Left colon (tissue), 2 donors: ENCODE measurements around the gene FBF1. TPM values are rescaled to one million over a fixed set of nuclear protein-coding genes. Genes with fewer than 3 reads are reported as not detected.
"Not testable (repeated sequence)": the region's sequence is repeated elsewhere in the genome, so short reads cannot be mapped to it uniquely, and the experiment has no call there.

Source experiments
- ATAC-seq: fragments of 200-7000 bp; cut with Tn5 transposase; one replicate; pipeline ENCODE4 v1.9.1; 2020; ENCODE audit warnings: mild to moderate bottlenecking, moderate library complexity
- DNase-seq, 2 donors: peaks; one replicate each; pipeline ENCODE4 v3.0.0-alpha.2; 2020
- intact Hi-C, 2 donors: fragments of 100-400 bp; cut with DNase I in 1 of 2; cut with micrococcal nuclease in 1 of 2; formaldehyde crosslinking; loops; one replicate each; pipeline versions ENCODE4 v1.11.2 to v1.14.0; 2022; cut with DNase I, micrococcal nuclease
- total RNA-seq, 2 donors: library from RNA; stranded (reverse); fragmentation: NEBNext Ultra II Directional; extraction: Animal tissue kit (Norgen Biotek cat#: 25700); gene quantifications; one replicate each; pipeline ENCODE4 v1.2.1, GENCODE V29; 2021
- donor health status: DM: no; HTN: no; CAD: no.
- donor health status: DM: yes; HTN: yes; CAD: no.

The FBF1 gene
- total RNA-seq, 2 donors from 2014 or later, result 5.2 to 5.5 TPM

- intact Hi-C loops, ATAC-seq: not testable (repeated sequence)
Measured at GRCh38 chr17:75868730-75869281, 72.0 kb downstream of the FBF1 start.

GRCh38 chr17:75865404-75866188 lies 75.2 kb downstream of the FBF1 start:
- intact Hi-C loops, DNase-seq: not testable (repeated sequence)
- peak; percentile 6 for ATAC-seq

More at GRCh38 chr17:75868730-75869281, 72.0 kb downstream of the FBF1 start:
- not testable (repeated sequence) for DNase-seq

- ATAC-seq, result not testable (repeated sequence)
Measured at GRCh38 chr17:75864887-75865286, 76.0 kb downstream of the FBF1 start.

GRCh38 chr17:75864448-75864871 lies 76.4 kb downstream of the FBF1 start:
- peak; percentile 46 to 72 for DNase-seq
- intact Hi-C loops, result no loop called here
- ATAC-seq, result peak; percentile 12

More at GRCh38 chr17:75864887-75865286, 76.0 kb downstream of the FBF1 start:
- intact Hi-C loops, DNase-seq: not testable (repeated sequence)

DNA sequence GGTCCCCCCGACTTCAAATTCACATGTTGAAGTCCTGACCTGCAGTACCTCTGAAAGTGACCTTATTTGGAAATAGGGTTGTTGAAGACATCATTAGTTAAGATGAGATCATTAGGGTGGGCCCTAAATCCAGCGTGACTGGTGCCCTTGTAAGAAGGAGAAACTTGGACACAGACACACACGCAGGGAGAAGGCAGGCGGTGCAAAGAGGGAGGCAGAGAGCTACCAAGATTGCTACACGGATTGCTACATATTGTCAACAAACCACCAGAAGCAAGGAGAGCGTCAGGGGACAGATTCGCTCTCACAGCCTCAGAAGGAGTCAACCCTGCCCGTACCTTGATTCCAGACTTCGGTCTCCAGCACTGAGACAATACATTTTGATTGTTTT lies 78.9 kb downstream of the FBF1 start:
- DNase-seq (no peak), ATAC-seq (no peak)
- intact Hi-C loops, result no loop called here

Other genes starting within 250 kb of the FBF1 start
- gene ITGB4, start 219.6 kb downstream of the FBF1 start, total RNA-seq, result 100 to 1,000 TPM; 252 to 318 TPM
- 10 to 100 TPM; 14.1 to 16.9 TPM for gene GALK1, start 175.8 kb downstream of the FBF1 start, total RNA-seq
- gene UNK, start 156.2 kb downstream of the FBF1 start, total RNA-seq, result 10 to 100 TPM; 18.3 to 21.8 TPM
- gene UNC13D, start 96.6 kb downstream of the FBF1 start, total RNA-seq, result 10 to 100 TPM; 20.5 to 31.0 TPM
- 100 to 1,000 TPM in 1 of 2 donors, 10 to 100 TPM in 1; 96.5 to 105 TPM for gene WBP2, start 85.7 kb downstream of the FBF1 start, total RNA-seq
- 10 to 100 TPM; 44.8 to 61.8 TPM for gene TRIM47, start 62.5 kb downstream of the FBF1 start, total RNA-seq
- 10 to 100 TPM; 15.0 to 18.7 TPM for gene TRIM65, start 44.1 kb downstream of the FBF1 start, total RNA-seq
- gene MRPL38, start 36.2 kb downstream of the FBF1 start, total RNA-seq, result 100 to 1,000 TPM in 1 of 2 donors, 10 to 100 TPM in 1; 84.2 to 111 TPM
- gene ACOX1, start 38.1 kb upstream of the FBF1 start, total RNA-seq, result 100 to 1,000 TPM; 170 to 225 TPM
- 10 to 100 TPM; 21.2 to 27.9 TPM for gene TEN1, start 38.2 kb upstream of the FBF1 start, total RNA-seq
- gene CDK3, start 59.8 kb upstream of the FBF1 start, total RNA-seq, result 10 to 100 TPM; 10.1 to 12.4 TPM
- 10 to 100 TPM; 18.9 to 28.5 TPM for gene EVPL, start 86.3 kb upstream of the FBF1 start, total RNA-seq
- 10 to 100 TPM; 49.9 to 56.5 TPM for gene SRP68, start 131.5 kb upstream of the FBF1 start, total RNA-seq
- gene GALR2, start 133.7 kb upstream of the FBF1 start, total RNA-seq, result not detected
- gene ZACN, start 138.1 kb upstream of the FBF1 start, total RNA-seq, result under 1 TPM in 1 of 2 donors, not detected in 1; 0.22 TPM
- 100 to 1,000 TPM; 100 to 102 TPM for gene EXOC7, start 162.7 kb upstream of the FBF1 start, total RNA-seq
- 1 to 10 TPM; 1.6 to 2.8 TPM for gene FOXJ1, start 200.2 kb upstream of the FBF1 start, total RNA-seq